ENCODE measurements around the gene BCAS4.
"Not testable (repeated sequence)": the region's sequence is repeated elsewhere in the genome, so short reads cannot be mapped to it uniquely, and the experiment has no call there.

The BCAS4 gene

GRCh38 chr20:50777373-50777772 is 17.5 kb upstream of the BCAS4 start:
- TF ChIP-seq CTCF (IDR thresholded peaks at IDR 0.05; ENCODE audit: low read depth, low read length) = no peak
- H3K4me3 ChIP-seq (replicated peaks in 1 of 2; ENCODE audit: low read depth in 2 of 2, low read length in 2 of 2) = no peak overlapping the region
- no peak for DNase-seq (ENCODE audit: low read depth in 2 of 2)

- not testable (repeated sequence) for H3K4me3 ChIP-seq (replicated peaks in 1 of 2; ENCODE audit: low read depth in 2 of 2, low read length in 2 of 2); DNase-seq (ENCODE audit: low read depth in 2 of 2)
Measured at GRCh38 chr20:50778994-50779393, 15.9 kb upstream of the BCAS4 start.

- DNase-seq (ENCODE audit: low read depth in 2 of 2) = no peak
- no peak overlapping the region for H3K4me3 ChIP-seq (replicated peaks in 1 of 2; ENCODE audit: low read depth in 2 of 2, low read length in 2 of 2)
- no peak for TF ChIP-seq CTCF (IDR thresholded peaks at IDR 0.05; ENCODE audit: low read depth, low read length)
Measured at GRCh38 chr20:50783390-50783789, 11.5 kb upstream of the BCAS4 start.

GRCh38 chr20:50783903-50784302 is 11.0 kb upstream of the BCAS4 start:
- no peak overlapping the region for H3K4me3 ChIP-seq (replicated peaks in 1 of 2; ENCODE audit: low read depth in 2 of 2, low read length in 2 of 2)
- no peak for DNase-seq (ENCODE audit: low read depth in 2 of 2)
- TF ChIP-seq CTCF (IDR thresholded peaks at IDR 0.05; ENCODE audit: low read depth, low read length) = no peak

GRCh38 chr20:50784464-50784863 is 10.4 kb upstream of the BCAS4 start:
- DNase-seq (ENCODE audit: low read depth in 2 of 2) = no peak
- no peak for TF ChIP-seq CTCF (IDR thresholded peaks at IDR 0.05; ENCODE audit: low read depth, low read length)

GRCh38 chr20:50786703-50787102 is 8.2 kb upstream of the BCAS4 start:
- TF ChIP-seq CTCF (IDR thresholded peaks at IDR 0.05; ENCODE audit: low read depth, low read length) = no peak
- no peak overlapping the region for H3K4me3 ChIP-seq (replicated peaks in 1 of 2; ENCODE audit: low read depth in 2 of 2, low read length in 2 of 2)
- no peak for DNase-seq (ENCODE audit: low read depth in 2 of 2)

More at GRCh38 chr20:50784464-50784863, 10.4 kb upstream of the BCAS4 start:
- no peak overlapping the region for H3K4me3 ChIP-seq (replicated peaks in 1 of 2; ENCODE audit: low read depth in 2 of 2, low read length in 2 of 2)

GRCh38 chr20:50787181-50787580 is 7.7 kb upstream of the BCAS4 start:
- no peak overlapping the region for H3K4me3 ChIP-seq (replicated peaks in 1 of 2; ENCODE audit: low read depth in 2 of 2, low read length in 2 of 2)
- DNase-seq (ENCODE audit: low read depth in 2 of 2) = no peak
- TF ChIP-seq CTCF (IDR thresholded peaks at IDR 0.05; ENCODE audit: low read depth, low read length) = no peak
